ENCODE results near the gene DNAH2.

- TF ChIP-seq ZNF274 (IDR thresholded peaks at IDR 0.05; ENCODE audit: low read depth, low read length), result no peak
- TF ChIP-seq YY1 (IDR thresholded peaks at IDR 0.05; ENCODE audit: insufficient read depth, insufficient read length), result no peak
- no peak for TF ChIP-seq SUZ12 (IDR thresholded peaks at IDR 0.05; ENCODE audit: extremely low read depth, insufficient read depth, insufficient read length)
Observed at GRCh38 chr17:7851438-7852261, 134.1 kb downstream of the DNAH2 start.

Measured in NT2/D1 (cell line).